ENCODE measurements around the gene SLCO1B3. TPM values are rescaled to one million over a fixed set of nuclear protein-coding genes. Genes with fewer than 3 reads are reported as not detected.

The SLCO1B3 gene
- total RNA-seq, 1 experiment from 2014 or later, result not detected

GRCh38 chr12:20800160-20800559 is 10.3 kb upstream of the SLCO1B3 start:
- no peak overlapping the region for H2AFZ ChIP-seq (ENCODE audit: low read length)
- no peak overlapping the region for H2BK5ac ChIP-seq (ENCODE audit: insufficient read length, low read length)
- no peak for DNase-seq
- H2BK15ac ChIP-seq (ENCODE audit: low read depth, low read length), result no peak overlapping the region
- Mint-ChIP-seq H3K27me3 (ENCODE audit: low read depth) (no peaks in the 10 kb centered on the region), H3K27ac (no peak overlapping the region), H3K36me3 (ENCODE audit: insufficient read depth in 1 of 3, low read depth in 3 of 3) (no peaks in the 10 kb centered on the region; a peak in 1 of 7 replicates), H3K4me3 (no peak overlapping the region), H3K9me3 (no peaks in the 10 kb centered on the region), H3K4me1 (peaks cover 0 to 4% of the 10 kb centered on the region in 2 experiments; a peak in 1 of 4 replicates)
- H2AK5ac ChIP-seq (ENCODE audit: insufficient read length, low read length), result no peak overlapping the region
- H4K20me1 ChIP-seq (ENCODE audit: control insufficient read depth, insufficient read depth, insufficient read length), result no peaks in the 10 kb centered on the region
- no peak overlapping the region for H4K8ac ChIP-seq (replicated peaks; ENCODE audit: insufficient read length, low read depth, low read length)
- H3K18ac ChIP-seq (ENCODE audit: insufficient read length, low read depth, low read length), result no peak overlapping the region
- H3K27ac ChIP-seq (ENCODE audit: insufficient read length, low read depth, low read length), result no peak overlapping the region
- no peak overlapping the region for H2BK120ac ChIP-seq (ENCODE audit: low read depth, low read length, poor library complexity, severe bottlenecking)
- H3K4me1 ChIP-seq (ENCODE audit: insufficient read depth, low read length), result no peaks in the 10 kb centered on the region
- no peak overlapping the region for H2BK12ac ChIP-seq (ENCODE audit: insufficient read length, low read depth, low read length)
- no peaks in the 10 kb centered on the region for H3K9me3 ChIP-seq (ENCODE audit: control insufficient read depth, low read depth, low read length)
- H3K79me2 ChIP-seq (ENCODE audit: insufficient read depth, low read length), result no peaks in the 10 kb centered on the region
- no peaks in the 10 kb centered on the region for H3K23me2 ChIP-seq (ENCODE audit: insufficient read length, low read depth, low read length, poor library complexity, severe bottlenecking)
- H4K5ac ChIP-seq (ENCODE audit: insufficient read length, low read depth, low read length), result no peak overlapping the region
- H3K4me2 ChIP-seq (ENCODE audit: insufficient read depth, insufficient read length, low read length), result no peak overlapping the region
- H2BK20ac ChIP-seq (ENCODE audit: low read depth, low read length, poor library complexity, severe bottlenecking), result no peak overlapping the region
- H3K14ac ChIP-seq (ENCODE audit: insufficient read depth, low read length), result no peak overlapping the region
- TF ChIP-seq, protein P1, sequence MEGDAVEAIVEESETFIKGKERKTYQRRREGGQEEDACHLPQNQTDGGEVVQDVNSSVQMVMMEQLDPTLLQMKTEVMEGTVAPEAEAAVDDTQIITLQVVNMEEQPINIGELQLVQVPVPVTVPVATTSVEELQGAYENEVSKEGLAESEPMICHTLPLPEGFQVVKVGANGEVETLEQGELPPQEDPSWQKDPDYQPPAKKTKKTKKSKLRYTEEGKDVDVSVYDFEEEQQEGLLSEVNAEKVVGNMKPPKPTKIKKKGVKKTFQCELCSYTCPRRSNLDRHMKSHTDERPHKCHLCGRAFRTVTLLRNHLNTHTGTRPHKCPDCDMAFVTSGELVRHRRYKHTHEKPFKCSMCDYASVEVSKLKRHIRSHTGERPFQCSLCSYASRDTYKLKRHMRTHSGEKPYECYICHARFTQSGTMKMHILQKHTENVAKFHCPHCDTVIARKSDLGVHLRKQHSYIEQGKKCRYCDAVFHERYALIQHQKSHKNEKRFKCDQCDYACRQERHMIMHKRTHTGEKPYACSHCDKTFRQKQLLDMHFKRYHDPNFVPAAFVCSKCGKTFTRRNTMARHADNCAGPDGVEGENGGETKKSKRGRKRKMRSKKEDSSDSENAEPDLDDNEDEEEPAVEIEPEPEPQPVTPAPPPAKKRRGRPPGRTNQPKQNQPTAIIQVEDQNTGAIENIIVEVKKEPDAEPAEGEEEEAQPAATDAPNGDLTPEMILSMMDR (conservative IDR thresholded peaks at IDR 0.05), result no peak
- no peaks in the 10 kb centered on the region for H3K27me3 ChIP-seq (ENCODE audit: insufficient read depth, low read length)
- H3K56ac ChIP-seq (ENCODE audit: insufficient read length, low read depth, low read length), result no peak overlapping the region
- no peak overlapping the region for H4K91ac ChIP-seq (ENCODE audit: insufficient read length, low read depth, low read length)
- no CpG with 5 or more reads among the region's 1 CpG for whole genome bisulfite sequencing (ENCODE audit: extremely low coverage, insufficient read length, low lambda C conversion rate)
- no peak overlapping the region for H3T11ph ChIP-seq (ENCODE audit: low read length)
- H3K79me1 ChIP-seq (ENCODE audit: insufficient read depth, low read depth, low read length, poor library complexity, severe bottlenecking), result no peaks in the 10 kb centered on the region
- no peak overlapping the region for H3K9ac ChIP-seq (ENCODE audit: extremely low read depth, insufficient read length, low read length)
- no peak overlapping the region for H3K23ac ChIP-seq (ENCODE audit: insufficient read length, low read depth, low read length)
- H3K4ac ChIP-seq (ENCODE audit: low read depth, low read length), result no peak overlapping the region

Data from H9 (cell line).